ENCODE data around the gene FAM107B.
"Not testable (repeated sequence)": the region's sequence is repeated elsewhere in the genome, so short reads cannot be mapped to it uniquely, and the experiment has no call there.

Gene FAM107B

GRCh38 chr10:14774797-14775196, at the start of gene FAM107B:
FAM107B (minus strand) TSS chr10:14774897; CDS start chr10:14774663, 234 bp downstream.
- no peak for DNase-seq (ENCODE audit: low read depth, low spot score)

GRCh38 chr10:14823966-14824365, 49.3 kb upstream of the FAM107B start:
- DNase-seq (ENCODE audit: low read depth, low spot score) = no peak

GRCh38 chr10:14822879-14823755, 48.4 kb upstream of the FAM107B start:
- DNase-seq (ENCODE audit: low read depth, low spot score) = peak; percentile 11

GRCh38 chr10:14821635-14822375, 47.1 kb upstream of the FAM107B start:
- no peak for DNase-seq (ENCODE audit: low read depth, low spot score)

GRCh38 chr10:14820775-14821154, 46.1 kb upstream of the FAM107B start:
- DNase-seq (ENCODE audit: low read depth, low spot score) = peak; percentile 11

- DNase-seq (ENCODE audit: low read depth, low spot score) = peak; percentile 20
These were observed 45.5 kb upstream of the FAM107B start for GRCh38 chr10:14820010-14820774.

- not testable (repeated sequence) for DNase-seq (ENCODE audit: low read depth, low spot score)
These were observed 42.0 kb upstream of the FAM107B start for GRCh38 chr10:14816717-14817116.

- no peak for DNase-seq (ENCODE audit: low read depth, low spot score)
These were observed 41.0 kb upstream of the FAM107B start for GRCh38 chr10:14815681-14816080.

GRCh38 chr10:14812271-14812670, 37.6 kb upstream of the FAM107B start:
- DNase-seq (ENCODE audit: low read depth, low spot score) = peak; percentile 4

- DNase-seq (ENCODE audit: low read depth, low spot score) = peak; percentile 6
These were observed 36.6 kb upstream of the FAM107B start for GRCh38 chr10:14810969-14811953.

- no peak for DNase-seq (ENCODE audit: low read depth, low spot score)
These were observed 31.6 kb upstream of the FAM107B start for GRCh38 chr10:14806318-14806717.

- no peak for DNase-seq (ENCODE audit: low read depth, low spot score)
These were observed 29.1 kb upstream of the FAM107B start for GRCh38 chr10:14803827-14804226.

- DNase-seq (ENCODE audit: low read depth, low spot score) = peak; percentile 12
These were observed 27.0 kb upstream of the FAM107B start for GRCh38 chr10:14801723-14802122.

GRCh38 chr10:14800397-14800796, 25.7 kb upstream of the FAM107B start:
- no peak for DNase-seq (ENCODE audit: low read depth, low spot score)

- no peak for DNase-seq (ENCODE audit: low read depth, low spot score)
These were observed 23.9 kb upstream of the FAM107B start for GRCh38 chr10:14798636-14799035.

- DNase-seq (ENCODE audit: low read depth, low spot score) = no peak
These were observed 13.2 kb upstream of the FAM107B start for GRCh38 chr10:14787938-14788337.

GRCh38 chr10:14784459-14785055, 9.9 kb upstream of the FAM107B start:
- no peak for DNase-seq (ENCODE audit: low read depth, low spot score)

GRCh38 chr10:14782691-14783363, 8.1 kb upstream of the FAM107B start:
- DNase-seq (ENCODE audit: low read depth, low spot score) = peak; percentile 55

- peak; percentile 8 for DNase-seq (ENCODE audit: low read depth, low spot score)
These were observed 7.1 kb upstream of the FAM107B start for GRCh38 chr10:14781763-14782162.
